Superior temporal gyrus (tissue), 1 donor: Measurements from ENCODE around the gene CACNA1A.

Experiments
- DNase-seq: peaks from one replicate; pipeline ENCODE4 v3.0.0-alpha.2; 2016; ENCODE audit errors: extremely low spot score

The CACNA1A gene

DNA sequence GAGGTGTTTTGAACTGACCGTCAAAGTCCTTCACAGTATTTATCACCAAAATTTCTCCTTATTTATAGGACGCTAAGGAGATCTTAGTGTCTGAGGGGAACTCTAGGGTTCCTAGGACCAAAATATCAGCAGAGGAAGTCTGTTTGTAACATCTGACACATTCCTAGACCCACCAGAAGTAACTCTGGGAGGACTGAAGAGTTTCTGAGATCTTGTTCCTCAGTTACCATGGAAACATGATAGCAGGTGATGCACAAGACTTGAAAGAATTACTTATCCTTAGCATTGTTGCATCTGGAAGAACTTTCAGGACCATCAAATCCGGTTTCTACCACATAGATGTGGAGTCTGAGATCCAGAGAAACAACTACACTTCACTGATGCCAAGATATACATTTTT lies 191.5 kb downstream of the CACNA1A start:
- DNase-seq: no peak

DNA sequence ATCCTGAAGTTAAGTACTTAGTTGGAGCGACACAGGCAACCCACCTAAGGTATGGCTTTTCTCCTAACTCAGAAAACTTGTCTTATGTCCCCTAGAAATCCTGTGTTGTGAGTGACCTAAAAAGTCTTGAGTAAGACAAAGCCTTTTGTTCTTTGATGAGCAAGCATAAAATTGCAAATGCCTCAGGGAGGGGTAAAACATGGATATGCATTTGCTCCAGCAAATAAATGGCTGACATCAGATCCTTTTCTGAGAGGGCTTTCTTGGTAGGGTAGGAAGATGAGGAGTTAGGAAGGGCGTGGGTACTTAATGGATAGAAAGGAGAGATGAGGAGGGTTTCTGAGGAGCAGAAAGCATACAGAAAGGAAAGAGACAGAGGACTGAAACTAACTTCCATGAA lies 192.4 kb downstream of the CACNA1A start:
- no peak for DNase-seq

DNA sequence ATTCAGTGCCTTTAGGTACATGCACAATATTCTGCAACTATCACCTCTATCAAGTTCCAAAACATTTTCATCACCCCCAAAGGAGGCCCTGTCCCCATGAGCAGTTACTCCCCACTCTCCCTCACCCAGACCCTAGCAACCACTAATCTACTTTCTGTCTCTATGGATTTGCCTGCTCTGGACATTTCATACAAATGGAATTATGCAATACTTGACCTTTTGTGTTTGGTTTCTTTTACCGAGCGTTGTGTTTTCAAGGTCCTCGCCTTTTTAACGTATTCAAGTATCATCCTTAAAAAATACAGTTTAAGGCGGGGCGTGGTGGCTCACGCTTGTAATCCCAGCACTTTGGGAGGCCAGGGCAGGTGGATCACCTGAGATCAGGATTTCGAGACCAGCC lies 196.4 kb downstream of the CACNA1A start:
- DNase-seq: no peak

DNA sequence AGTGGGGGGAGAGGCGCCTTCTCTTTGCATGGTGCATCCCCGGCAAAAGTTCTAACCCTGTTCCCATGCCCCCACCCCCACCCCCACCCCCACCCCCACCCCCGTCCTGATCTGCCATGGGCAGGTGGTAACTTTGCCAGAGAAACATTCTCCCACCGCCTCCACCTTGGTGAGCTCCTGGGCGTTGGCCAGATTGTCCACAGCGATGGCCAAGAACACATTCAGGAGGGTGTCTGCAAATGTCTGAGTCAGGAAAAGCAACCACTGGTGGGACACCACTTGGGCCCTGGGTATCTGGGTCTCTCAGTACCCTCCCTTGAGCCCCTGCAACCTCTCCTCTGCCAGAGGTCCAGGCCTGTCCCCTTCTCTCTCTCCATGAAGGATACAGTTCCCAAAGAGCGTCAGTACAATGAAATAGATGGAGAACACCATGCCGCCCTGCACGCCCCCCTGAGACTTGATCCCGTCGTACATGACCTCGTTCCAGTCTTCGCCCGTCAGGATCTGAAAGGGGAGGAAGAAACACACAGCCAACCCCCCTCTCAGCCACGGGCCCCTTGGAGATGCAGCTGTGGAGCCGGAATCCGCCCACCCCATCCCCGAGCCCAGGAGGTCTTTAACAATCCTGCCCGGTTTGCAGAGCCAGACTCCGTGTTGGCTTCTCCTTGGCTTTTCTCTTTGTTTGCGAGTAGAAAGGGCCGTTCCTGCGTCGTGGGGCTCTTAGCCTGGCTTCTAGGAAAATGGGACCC lies 202.7 kb downstream of the CACNA1A start:
- no peak for DNase-seq

DNA sequence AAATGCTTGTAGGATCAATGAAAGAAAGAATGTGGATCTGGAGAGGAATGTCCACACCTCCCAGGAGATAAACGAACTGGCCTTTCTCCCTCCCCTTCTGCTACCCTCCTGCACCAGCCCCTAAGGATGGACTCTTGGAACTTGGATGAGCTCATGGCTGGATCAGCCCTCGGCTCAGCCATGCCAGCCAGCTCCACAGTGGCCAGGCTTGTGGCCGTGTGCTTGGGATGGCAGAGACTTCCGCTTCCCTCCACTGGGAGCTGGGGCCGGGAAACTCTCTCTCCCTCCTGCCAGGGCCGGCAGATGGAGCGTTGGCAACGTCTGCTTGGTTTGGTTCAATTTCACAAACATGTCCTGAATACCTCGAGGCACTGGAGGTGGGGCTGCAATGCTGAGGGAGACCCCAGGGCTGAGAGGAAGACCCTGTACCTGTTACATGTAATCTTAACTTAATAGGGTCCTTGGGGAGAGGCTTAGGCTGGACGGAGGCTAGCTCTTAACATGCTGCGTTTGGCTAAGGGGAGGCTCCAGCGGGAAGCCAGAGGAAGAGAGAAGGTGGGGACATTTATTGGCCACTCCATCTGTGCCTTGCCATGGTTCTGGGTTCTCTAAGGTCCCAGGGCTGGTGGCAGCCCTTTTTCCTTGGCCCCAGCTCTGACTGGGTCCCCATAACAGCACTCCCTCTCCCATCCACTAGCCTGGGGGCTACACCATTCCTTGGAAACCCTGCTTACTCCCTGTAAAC lies 203.6 kb downstream of the CACNA1A start:
- DNase-seq: no peak

DNA sequence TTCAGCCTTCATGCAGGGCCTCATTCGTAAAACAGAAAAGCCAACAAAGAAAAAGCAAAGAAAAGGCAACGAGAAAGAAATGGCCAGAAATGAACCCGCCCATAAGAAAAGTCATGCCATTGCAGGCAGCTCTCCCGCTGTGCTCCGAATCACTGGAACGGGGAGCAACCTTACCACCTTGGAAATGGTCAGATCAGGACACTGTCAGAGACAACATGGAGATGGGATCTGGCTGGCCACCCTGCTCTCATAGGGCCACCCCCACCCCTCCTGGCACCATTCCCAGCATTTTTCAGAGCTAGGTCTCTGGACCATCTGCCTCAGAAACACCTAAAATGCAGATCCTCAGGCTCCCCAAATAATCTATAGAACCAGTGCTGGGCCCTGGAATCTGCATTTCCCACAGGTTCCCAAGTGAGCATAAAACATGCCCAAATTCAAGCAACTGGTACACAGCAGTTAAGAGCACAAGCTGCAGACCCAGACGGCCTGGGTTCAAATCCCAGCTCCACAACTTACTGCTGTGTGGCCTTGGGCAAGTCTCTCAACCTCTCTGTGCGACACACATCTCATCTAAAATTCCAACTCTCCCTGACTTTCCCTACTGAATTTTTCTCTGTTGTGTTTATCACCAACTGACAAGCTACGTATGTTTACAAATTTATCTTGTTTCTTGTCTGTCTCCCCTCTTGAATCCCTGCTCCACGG lies 204.5 kb downstream of the CACNA1A start:
- no peak for DNase-seq

DNA sequence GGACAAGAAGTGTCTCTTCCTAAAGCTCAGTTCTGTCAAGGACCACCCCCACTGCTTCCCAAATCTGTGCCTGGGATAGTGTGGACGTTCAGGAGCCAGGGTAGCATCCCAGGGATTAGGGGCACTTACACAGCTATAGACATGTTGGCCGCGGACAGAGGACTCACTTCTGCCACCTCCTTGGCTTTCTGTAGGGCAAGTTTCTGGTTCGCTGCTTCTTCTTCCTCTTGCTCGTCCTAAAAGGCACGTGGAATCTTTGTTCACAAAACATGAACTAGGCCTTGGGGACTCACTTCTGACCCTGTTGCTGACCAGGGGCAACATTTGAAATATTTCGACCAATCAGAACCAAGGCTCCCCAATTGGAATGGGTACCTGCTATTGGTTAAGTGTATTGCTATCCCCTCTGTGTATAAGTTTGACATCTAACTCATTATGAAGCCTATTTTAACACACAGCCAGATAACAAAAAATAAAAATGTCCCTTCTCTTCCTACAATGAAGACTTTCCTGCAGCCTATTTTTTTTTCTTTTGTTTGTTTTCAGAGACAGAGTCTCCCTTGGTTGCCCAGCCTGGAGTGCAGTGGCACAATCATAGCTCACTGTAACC lies 205.8 kb downstream of the CACNA1A start:
- DNase-seq: no peak

DNA sequence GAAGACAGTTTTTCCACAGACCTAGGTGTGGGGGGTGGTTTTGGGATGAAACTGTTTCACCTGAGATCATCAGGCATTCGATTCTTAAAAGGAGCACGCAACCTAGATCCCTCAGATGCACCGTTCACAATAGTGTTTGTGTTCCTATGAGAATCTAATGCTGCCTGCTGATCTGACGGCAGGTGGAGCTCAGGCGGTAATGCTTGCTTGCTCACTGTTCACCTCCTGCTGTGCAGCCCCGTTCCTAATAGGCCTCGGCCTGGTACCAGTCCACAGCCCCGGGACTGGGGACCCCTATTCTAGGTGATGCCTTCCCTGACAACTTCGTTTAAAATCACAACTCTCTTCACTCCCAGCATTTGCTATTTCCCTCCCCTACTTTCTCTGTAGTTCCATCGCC lies 206.4 kb downstream of the CACNA1A start:
- DNase-seq: no peak

DNA sequence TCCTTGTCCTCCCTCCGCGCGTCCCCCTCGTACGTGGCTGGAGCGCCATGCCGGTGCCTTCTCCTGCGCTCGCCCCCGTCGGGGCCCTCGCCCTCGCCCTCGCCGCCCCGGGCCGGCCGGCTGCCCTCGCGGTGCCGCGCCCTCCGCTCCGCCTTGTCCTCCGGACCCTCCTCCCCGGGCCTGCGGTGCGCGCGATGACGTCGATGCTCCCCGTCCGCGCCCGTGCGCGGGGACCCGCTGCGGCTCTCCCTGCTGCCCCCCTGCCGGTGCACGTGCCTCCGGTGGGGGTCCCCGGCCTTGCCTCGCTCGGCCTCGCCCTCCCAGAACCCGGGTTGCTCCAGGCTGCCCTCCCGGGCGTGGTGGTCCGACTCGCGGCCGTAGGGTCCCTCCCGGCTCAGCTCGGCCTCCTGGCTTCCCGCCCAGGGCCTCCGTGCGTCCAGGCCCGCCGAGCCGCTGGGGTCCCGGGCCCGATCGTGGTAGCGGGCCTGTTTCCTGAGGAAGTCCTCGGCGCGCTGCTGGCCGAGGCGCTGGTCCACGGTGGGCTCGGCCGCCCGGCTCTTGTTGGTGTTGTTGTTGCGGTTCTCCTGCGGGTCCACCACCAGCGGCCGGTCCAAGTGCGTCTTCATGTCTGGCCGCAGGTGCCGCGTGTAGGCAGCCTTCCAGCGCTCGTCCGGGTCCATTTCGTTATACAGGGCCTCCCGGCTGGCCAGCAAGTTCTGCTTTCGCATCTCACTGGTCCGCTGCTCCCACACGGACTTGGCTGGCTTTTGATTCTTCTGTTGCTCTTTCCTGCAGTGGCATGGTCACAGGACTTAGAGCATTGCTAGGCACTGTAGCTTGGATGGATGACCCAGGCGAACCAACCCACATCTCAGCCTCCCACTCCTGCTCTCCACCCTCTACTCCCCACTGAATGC lies 207.5 kb downstream of the CACNA1A start:
- no peak for DNase-seq

DNA sequence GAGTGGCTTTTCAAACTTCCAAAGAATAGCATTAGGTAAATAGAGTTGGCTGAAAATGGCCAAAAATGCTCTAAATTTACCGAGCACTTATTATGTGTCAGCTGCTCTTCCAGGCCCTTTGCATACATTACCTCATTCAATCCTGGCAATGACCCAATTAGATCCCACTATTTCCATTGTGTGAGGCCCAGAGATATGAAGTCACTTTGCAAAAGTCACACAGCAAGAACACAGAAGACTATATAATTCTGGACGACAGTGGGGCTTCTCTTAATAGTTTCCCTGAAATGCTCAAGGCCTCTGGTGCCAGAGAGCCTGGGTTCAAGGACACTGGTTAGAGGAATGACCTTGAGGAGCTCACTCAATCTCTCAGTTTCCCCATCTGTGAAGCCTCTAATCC lies 209.3 kb downstream of the CACNA1A start:
- DNase-seq: no peak

DNA sequence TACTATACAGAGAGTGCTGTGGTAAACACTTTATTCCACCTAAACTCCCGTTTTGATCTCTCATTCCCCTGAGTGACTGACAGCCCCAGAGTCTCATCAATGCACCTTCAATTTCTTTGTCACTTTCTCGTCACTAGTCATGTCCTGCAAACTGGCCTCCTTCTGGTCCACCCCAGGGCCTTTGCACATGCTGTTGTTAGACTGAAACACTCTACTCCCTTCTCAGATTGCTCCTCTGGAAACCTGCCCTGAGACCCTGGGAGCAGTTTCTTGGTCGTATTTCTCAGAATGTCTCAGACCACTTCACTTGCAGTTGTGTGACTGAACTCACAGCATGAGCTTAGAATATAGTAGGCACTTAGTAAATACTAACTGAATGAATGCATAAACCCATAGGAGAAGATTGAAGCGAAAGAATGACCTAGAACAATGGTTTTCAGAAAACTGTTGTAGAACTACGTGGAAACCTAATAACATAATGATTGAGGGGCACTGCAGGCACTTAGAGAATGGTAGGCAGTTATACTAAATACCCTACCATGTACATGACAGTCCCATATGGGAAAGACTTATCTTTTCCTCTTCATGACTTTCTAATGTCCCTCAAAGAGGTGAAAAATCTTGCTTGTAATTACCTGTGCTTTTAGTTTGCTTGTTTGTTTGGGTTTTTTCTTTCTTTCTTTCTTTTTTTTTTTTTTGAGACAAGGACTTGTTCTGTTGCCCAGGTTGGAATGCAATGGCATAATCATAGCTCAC lies 211.3 kb downstream of the CACNA1A start:
- DNase-seq: no peak

DNA sequence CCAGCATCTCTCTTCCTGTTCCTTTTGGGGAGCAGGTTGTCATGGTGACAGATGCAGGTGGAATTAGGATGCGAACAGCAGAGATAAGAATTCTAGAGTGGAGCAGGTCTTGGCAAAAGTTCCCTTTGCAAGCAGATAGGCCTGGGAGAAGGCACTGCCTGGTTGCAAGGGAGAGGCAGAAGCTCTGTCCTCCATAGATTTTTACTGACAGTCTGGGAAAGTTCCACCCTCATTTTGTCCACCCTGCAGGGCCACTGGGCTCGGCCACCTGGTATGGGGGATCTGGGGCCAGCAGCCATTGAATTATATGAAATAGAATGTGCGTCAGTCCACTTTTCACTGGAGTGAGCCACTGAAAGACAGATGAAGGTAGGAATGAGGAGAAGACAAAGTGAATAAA lies 214.4 kb downstream of the CACNA1A start:
- DNase-seq: no peak

DNA sequence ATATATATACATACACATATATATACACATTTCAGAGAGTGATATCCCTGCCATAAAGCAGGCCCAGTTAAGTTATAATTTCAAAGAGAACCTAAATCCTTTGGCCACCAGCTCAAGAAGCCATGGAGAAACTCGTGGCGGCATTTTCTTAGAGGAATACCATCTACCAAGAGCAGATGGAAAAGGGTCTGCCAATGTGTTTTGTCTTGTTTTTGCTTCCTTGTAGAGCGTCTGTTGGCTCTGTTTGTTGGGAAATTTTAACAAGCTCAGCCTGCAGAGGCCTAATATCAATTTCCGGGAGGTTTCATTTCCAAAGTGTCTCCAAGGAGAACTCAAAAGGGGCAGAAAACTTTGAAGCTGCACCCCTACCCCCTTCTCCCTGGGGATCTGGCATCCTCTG lies 215.5 kb downstream of the CACNA1A start:
- DNase-seq: no peak

DNA sequence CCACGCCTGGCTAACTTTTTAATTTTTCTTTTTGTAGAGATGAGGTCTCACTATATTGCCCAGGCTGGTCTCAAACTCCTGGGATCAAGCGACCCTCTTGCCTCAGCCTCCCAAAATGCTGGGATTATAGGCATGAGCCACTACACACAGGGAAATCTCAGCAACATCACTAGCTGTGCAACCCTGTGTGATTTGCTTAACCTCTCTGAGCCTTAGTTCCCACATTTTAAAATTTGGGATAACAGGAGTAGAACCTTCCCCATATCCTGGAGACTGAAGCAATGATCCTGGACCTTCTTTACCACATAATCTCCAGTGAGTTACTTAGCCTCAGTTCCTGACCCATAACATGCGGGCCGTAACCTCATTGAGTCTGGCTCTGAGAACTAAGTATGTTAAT lies 217.0 kb downstream of the CACNA1A start:
- no peak for DNase-seq

DNA sequence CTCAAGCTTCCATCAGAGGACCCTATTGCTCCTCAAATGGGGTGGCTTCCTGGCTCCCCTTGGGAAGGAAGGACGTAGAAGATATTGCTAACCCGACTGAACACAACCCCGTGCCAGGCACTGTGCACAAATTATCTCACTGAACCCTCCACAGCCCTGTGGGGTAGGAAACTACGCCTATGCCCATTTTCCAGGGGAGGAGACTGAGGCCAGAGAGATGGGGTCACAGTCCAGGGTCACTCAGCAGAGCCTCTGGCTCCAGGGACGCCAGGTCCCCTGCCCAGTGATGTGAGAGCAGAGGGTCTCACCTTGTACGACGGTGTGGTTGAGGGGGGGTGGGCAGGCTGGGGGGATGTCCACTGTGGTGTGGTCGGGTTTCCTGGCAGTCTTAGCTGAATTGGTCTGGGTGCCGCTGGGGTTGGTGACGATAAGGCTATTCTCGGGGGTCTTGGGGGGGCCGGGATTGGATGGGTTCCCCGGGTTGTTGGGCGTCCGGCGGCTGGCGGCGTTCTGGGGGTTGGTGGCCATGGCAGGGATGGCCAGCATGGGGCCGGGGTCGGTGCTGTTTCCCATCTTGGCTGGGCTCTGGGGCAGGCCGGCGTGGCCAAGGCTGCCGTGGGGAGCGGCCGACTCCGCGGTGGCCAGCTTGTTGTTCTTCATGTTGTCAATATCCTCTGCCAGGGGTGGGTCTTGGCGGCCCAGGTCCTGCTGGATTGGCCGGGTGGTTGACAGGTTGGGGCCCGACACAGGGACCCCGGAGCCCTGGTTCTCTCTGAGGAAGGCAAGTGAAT lies 219.9 kb downstream of the CACNA1A start:
- DNase-seq: no peak

DNA sequence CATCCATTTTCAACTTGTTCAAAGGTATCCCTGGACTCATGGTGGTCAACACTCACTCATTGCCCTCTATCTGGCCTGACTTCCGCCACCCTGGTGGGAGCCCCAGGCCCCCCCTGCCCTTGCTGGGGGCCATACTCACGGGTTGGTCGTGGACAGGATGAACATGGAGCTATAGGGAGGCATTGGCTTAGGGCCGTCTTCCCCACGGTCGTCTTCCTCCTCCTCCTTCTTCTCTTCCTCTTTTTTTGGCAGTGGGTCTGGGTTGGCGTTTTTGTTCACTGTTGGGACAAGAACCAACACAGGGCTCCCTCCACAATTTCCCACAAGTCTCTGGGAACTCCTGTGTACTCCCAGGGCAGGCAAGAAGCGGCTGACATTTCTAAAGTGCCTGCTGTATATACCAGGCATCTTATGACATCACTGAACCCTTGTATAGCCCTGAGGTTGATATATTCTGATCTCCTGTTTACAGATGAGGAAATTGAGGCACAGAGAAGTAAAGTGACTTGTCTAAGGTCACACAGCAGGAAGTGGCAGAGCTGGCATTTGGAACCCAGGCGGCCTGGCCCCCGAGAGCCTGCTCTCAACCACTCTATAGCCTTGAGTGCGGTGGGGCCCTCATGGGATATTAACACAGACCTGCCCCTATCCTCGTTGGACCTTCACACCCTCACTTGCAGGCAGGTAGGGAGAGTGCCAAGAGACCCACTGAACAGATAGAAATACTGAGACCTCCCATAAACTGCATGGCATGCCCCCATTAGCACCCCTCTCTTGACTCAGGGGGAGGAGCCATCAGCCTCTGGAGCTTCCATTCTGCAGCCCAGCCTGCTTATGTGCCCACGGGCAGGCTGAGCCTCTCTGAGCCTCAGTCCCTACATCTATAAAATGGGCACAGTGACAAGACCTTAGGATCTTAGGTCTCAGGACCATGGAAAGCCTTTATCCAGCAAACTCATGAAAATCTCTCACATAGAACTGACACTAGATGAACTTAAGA lies 221.1 kb downstream of the CACNA1A start:
- no peak for DNase-seq

DNA sequence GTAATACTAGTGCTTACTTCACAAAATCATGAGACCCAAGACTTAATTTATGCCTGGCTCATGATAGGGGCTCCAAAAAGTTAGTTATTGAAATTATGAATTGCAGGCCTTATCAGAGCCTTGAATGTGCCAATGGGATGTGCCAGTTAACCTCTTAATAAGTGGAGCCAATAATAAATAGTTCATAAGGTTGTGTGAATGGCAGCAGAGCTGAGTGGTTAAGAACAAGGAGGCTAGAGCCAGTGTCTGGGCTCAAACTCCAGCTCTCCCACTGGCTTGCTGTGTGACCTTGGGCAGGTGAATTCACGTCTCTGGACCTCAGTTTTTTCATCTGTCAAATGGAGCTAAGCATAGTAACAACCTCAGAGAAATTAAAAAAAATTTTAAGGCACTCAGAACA lies 222.4 kb downstream of the CACNA1A start:
- DNase-seq: no peak

DNA sequence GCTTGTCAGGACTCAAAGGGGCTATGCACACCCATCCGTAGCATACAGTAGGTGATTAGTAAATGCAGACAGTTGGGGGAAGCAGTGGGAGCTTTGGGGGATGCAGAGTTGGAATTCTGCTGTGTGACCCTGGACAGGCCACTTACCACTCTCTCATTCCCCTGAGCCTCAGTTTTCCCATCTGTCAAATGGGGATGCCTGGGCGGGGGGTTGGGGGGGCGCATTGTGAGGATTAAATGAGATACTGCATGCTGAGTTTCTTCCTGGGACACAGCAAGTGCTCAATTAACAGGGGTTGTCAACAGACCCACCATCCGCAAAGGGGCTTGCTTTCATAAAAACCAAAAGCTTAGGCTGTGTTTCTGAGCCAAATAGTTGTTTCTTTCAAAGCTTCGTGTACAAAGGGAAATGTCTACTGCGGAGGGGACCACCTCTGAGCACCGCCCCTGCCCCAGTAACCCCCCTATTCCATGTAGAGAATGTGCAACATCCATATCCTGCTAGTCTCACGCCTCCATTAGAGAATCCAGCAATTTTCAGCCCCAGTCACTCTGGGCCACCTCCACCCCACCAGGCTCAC lies 223.7 kb downstream of the CACNA1A start:
- no peak for DNase-seq
